Bronchial epithelial cell (primary cell): Measurements from ENCODE around the gene EXOC6B. TPM values are rescaled to one million over a fixed set of nuclear protein-coding genes. Genes with fewer than 3 reads are reported as not detected.
A peak's percentile ranks its signal among the peaks of the same experiment; 100 is the strongest.

Source experiments
- DNase-seq: peaks from one replicate; pipeline ENCODE4 v3.0.0-alpha.2; 2010; ENCODE audit warnings: low read depth
- FAIRE-seq: peaks from 2 replicates; lab custom pipeline; 2011; peaks lifted over from hg19 to GRCh38; lab: Jason Lieb, UNC
- H3K27me3 ChIP-seq: 2 replicates; pipeline ENCODE4 v1.5.1; 2011; ENCODE audit warnings: low read length; ENCODE audit not compliant: control insufficient read depth, insufficient read depth
- H3K36me3 ChIP-seq: 2 replicates; pipeline ENCODE4 v1.5.1; 2011; ENCODE audit warnings: low read length; ENCODE audit not compliant: control insufficient read depth, insufficient read depth
- H3K4me3 ChIP-seq: 2 replicates; pipeline ENCODE4 v1.5.1; 2011; ENCODE audit warnings: mild to moderate bottlenecking, low read depth, low read length, control low read depth
- total RNA-seq: library from RNA; depleted of rRNA; stranded (reverse); fragments of >200 nt; gene quantifications from 2 replicates; pipeline ENCODE4 v1.2.1, GENCODE V29; 2014
- TF ChIP-seq, protein P1 (sequence below): IDR thresholded peaks from 2 replicates; pipeline ENCODE4 v1.5.1; 2011; ENCODE audit warnings: mild to moderate bottlenecking, moderate library complexity, low read length, control low read depth, inconsistent platforms; ENCODE audit not compliant: insufficient read depth, severe bottlenecking

EXOC6B gene
- total RNA-seq, 1 donor from 2014 or later, result 26.9 TPM

DNA sequence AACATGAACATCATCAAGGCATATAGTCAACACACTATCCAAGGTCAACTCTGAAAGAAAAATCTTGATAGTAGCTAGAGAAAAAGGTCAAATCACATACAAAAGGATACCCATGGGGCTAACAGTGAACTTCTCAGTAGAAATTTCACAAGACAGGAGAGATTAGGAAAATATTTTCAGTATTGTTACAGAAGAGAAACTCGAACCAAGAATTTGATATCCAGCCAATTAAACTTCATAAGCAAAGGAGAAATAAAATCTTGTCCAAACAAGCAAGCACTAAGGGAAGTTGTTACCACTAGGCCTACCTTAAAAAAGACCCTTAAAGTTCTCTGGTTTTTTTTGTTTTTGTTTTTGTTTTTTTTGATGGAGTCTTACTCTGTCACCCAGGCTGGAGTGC is 242.5 kb downstream of the EXOC6B start:
- Histone ChIP-seq H3K27me3 (no peaks in the 10 kb centered on the region), H3K36me3 (no peaks in the 10 kb centered on the region), H3K4me3 (no peak overlapping the region)
- FAIRE-seq, result no peak
- no peak for DNase-seq
- TF ChIP-seq, protein P1, sequence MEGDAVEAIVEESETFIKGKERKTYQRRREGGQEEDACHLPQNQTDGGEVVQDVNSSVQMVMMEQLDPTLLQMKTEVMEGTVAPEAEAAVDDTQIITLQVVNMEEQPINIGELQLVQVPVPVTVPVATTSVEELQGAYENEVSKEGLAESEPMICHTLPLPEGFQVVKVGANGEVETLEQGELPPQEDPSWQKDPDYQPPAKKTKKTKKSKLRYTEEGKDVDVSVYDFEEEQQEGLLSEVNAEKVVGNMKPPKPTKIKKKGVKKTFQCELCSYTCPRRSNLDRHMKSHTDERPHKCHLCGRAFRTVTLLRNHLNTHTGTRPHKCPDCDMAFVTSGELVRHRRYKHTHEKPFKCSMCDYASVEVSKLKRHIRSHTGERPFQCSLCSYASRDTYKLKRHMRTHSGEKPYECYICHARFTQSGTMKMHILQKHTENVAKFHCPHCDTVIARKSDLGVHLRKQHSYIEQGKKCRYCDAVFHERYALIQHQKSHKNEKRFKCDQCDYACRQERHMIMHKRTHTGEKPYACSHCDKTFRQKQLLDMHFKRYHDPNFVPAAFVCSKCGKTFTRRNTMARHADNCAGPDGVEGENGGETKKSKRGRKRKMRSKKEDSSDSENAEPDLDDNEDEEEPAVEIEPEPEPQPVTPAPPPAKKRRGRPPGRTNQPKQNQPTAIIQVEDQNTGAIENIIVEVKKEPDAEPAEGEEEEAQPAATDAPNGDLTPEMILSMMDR, result no peak

DNA sequence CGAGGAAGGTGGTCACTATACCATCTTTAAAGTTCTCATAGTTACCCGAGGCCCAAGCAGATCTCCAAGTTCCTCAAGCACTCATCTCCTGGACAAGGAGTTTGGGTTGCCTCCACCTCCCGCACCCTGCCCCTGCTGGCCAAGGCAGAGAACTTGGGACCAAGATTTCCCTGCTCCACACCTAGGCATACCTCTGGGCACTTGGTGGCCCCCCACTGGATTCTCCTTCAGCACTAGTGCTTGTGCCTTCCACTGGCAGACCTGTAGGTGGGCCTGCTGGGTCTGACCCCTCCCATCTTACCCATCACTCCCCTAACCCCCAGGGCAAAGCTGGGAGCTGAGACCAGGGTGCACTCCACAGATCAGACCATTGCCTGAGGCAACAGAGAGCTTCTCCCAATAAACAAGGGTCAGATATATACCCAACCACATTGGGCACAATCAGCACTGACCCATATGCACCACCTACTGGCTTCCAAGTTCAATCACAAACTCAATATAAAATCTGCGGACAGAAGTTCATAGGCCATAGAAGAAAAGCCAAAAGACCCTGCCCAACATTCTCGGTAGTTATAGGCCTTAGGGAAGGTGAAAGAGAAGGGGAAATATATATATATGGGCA is 244.2 kb downstream of the EXOC6B start:
- no peak overlapping the region for H3K4me3 ChIP-seq
- no peaks in the 10 kb centered on the region for H3K27me3 ChIP-seq
- FAIRE-seq (no peak), DNase-seq (no peak)
- no peaks in the 10 kb centered on the region for H3K36me3 ChIP-seq
- TF ChIP-seq, protein P1, result peak; percentile 19

DNA sequence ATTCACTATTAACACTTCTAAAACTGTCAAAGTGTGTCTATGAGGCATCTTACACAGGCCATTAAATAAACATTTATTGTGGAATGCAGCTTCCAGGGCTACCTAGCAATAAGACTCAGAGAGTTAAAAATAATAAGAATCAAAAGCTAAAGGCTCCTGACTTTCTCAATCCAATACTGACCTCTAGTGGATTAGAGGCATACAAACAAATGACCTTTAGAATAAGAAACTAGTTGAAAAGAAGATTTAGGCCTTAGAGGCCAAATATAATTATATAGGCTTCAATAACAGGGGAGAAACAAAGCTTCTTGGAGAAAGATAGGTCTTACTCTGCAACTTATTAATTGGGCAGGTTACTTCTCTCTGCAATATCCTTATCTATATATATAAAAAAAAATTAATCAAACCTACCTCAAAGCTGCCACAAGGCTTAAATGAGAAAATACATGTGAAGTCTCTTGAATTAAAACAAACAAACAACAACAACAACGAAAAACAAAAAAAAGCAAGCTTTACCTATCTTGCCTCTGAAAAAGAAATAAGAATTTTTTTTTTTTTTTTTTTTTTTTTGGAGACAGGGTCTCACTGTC is 246.1 kb downstream of the EXOC6B start:
- H3K27me3 ChIP-seq, result no peaks in the 10 kb centered on the region
- TF ChIP-seq, protein P1, result peak; percentile 42
- no peak for FAIRE-seq
- no peaks in the 10 kb centered on the region for H3K36me3 ChIP-seq
- peak; percentile 53 for DNase-seq
- H3K4me3 ChIP-seq, result no peak overlapping the region

DNA sequence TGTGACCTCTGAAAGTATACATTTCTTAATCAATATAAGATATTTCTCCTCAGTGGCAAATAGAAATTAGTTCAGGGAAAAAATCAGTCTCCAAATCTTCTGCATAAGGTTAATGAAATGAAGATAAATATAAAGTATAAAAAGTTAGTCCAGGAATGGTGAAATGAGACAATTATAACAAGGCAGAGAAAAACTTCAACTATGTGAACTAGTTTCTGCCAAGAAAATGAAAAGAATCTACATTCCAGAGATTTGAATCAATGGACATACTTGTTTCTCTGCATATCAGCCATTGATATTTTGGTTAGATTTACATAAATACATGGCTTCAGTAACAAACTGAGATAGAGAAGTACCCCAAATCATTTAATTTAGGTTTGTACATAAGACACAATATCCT is 249.0 kb downstream of the EXOC6B start:
- DNase-seq, result no peak
- no peak for FAIRE-seq
- TF ChIP-seq, protein P1, result no peak
- H3K27me3 ChIP-seq, result no peaks in the 10 kb centered on the region
- no peaks in the 10 kb centered on the region for H3K36me3 ChIP-seq
- H3K4me3 ChIP-seq, result no peak overlapping the region

DNA sequence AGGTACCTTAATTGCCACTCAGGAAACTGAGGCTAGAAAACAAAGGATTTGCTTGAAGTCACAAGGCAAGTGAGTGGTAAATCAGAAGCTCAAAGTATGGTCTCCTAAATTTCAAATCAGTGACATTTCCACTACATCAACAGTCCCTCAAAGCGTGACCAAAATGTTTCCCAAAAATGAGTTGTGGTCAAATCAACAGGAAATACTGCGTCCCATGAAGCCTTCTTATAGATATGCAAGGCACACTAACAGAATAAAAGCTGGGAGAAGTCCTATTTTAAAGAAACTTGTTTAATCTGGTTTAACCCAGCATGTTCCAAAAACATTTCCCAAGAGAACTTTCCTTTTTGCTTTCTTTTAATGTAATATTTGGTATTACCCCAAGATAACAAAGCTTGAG is 249.4 kb downstream of the EXOC6B start:
- no peak overlapping the region for H3K4me3 ChIP-seq
- DNase-seq, result no peak
- H3K36me3 ChIP-seq, result no peaks in the 10 kb centered on the region
- TF ChIP-seq, protein P1, result no peak
- no peaks in the 10 kb centered on the region for H3K27me3 ChIP-seq
- FAIRE-seq, result no peak
